ENCODE measurements around the gene FAM221B.

FAM221B gene

DNA sequence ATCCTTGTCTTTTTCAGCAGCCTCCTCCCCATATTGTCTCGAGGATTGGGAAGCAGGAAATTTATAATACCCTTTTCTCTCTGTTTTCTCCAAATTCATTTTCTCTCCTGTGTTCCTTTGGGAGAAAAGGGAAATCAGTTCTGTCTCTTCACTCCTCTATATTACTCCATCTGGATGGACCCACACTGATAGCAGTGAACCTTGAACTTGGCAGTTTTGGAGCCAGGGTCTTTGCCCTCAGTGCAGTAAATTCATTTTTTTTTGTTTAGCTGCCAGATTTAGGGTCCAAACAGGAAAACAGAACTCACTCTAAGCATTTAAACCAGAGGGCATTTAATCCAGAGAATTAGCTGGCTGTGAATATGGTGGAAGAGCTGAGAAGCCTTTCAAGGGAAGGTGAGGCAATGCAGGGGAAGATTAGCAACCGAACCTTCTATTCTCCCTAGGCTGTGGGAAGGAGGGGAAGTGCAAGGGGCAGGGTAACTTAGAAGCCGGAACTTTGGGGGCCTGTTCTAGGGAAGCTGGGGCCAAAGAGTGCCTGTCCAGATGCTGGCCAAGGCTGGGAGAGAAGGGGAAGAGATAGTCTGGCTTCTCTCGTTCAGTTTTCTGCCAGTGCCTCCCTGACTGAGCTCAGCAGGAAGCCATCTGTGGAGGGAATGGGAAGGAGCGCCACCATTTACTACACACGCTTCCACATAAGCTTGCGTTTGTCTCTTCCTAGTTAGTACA is 53.5 kb downstream of the FAM221B start:
- no peak for TF ChIP-seq CTCF (IDR thresholded peaks at IDR 0.05; ENCODE audit: extremely low read depth, missing control alignments)
- no peak for DNase-seq (ENCODE audit: low spot score)

- no peak for TF ChIP-seq CTCF (IDR thresholded peaks at IDR 0.05; ENCODE audit: extremely low read depth, missing control alignments)
- no peak for DNase-seq (ENCODE audit: low spot score)
These were observed 56.6 kb downstream of the FAM221B start for GRCh38 chr9:35771943-35772342.

- no peak for TF ChIP-seq CTCF (IDR thresholded peaks at IDR 0.05; ENCODE audit: extremely low read depth, missing control alignments)
- no peak for DNase-seq (ENCODE audit: low spot score)
These were observed 57.0 kb downstream of the FAM221B start for GRCh38 chr9:35771534-35771933.

- no peak for DNase-seq (ENCODE audit: low spot score)
- no peak for TF ChIP-seq CTCF (IDR thresholded peaks at IDR 0.05; ENCODE audit: extremely low read depth, missing control alignments)
These were observed 57.5 kb downstream of the FAM221B start for GRCh38 chr9:35771075-35771433.

DNA sequence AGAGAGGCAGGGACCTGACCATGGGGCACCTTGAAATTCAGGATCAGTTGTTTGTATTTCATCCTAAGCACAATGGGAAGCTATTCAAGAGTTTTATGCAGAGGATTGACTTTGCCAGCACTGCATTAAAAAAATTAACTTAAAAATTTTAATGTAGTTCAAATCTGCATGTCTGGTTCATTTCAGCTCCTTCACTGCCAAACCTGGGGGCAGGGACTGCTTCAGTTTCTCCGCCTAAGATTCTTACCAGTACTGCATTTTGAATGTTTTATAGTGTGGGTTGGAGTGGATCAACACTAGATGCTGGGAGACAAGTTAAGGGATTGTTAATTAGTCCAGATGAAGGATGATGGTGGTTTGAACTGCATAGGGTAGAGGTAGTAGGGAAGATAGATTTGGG is 58.8 kb downstream of the FAM221B start:
- no peak for DNase-seq (ENCODE audit: low spot score)
- TF ChIP-seq CTCF (IDR thresholded peaks at IDR 0.05; ENCODE audit: extremely low read depth, missing control alignments), result no peak

DNA sequence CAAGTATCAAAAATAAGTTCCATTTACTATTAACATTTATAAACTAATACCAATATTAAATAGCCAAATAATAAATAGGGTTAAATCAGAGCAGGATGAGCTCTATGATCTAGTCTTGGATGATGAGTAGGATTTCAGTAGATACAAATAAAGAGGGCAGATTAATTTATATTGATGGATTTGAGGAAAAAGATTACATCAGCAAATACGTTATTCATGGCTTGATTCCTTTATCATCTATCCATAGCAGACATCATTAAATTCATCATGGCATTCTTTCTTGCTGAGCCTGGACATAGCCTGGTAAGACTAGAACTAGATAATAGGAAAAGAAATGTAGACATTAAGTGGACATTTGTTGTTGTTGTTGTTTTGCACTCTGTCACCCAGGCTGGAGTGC is 61.1 kb downstream of the FAM221B start:
- no peak for DNase-seq (ENCODE audit: low spot score)
- TF ChIP-seq CTCF (IDR thresholded peaks at IDR 0.05; ENCODE audit: extremely low read depth, missing control alignments), result no peak

DNA sequence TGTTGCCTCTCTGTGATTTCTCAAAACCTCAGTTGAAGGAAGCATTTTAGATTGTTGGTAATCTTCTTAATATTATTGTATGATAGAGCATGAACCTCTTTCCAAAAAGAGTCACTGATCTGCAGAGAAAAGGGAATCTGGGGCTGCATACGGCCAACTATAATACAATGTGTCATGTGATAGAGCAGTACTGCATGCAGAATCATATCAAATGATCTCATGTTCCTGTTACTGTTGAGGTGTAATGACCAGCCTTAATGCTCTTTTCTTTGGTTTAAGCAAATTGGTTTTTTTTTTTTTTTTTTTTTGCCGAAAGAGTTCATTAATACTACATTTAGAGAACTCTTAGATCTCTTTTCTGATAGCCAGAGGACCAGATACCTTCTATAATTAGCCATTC is 61.5 kb downstream of the FAM221B start:
- DNase-seq (ENCODE audit: low spot score), result no peak
- no peak for TF ChIP-seq CTCF (IDR thresholded peaks at IDR 0.05; ENCODE audit: extremely low read depth, missing control alignments)

All from GM20000 (cell line).